ENCODE results near the gene DNAJB1. TPM values are rescaled to one million over a fixed set of nuclear protein-coding genes. Genes with fewer than 3 reads are reported as not detected.

DNAJB1 gene
- total RNA-seq, 1 experiment from 2014 or later: 54.5 TPM

GRCh38 chr19:14482172-14482941 is 35.8 kb downstream of the DNAJB1 start:
- Mint-ChIP-seq H3K9me3 (no peaks in the 10 kb centered on the region), H3K27me3 (ENCODE audit: low read depth) (no peaks in the 10 kb centered on the region), H3K27ac (no peak overlapping the region), H3K36me3 (peaks cover 19% of the 10 kb centered on the region), H3K4me1 (0 out of 2 replicates have a peak, but pooled peaks cover 2% of the 10 kb centered on the region), H3K4me3 (no peak overlapping the region)
- ChIA-PET POLR2A (no interaction called here), CTCF (interaction anchor here (0.5 to 4.7 kb wide), 5 partner anchors 10 to 120 kb away, joined by 3 to 48 read pairs (median 29); partner anchors contain the start of genes DNAJB1 and PKN1)
- DNase-seq (ENCODE audit: low spot score) (no peak), ATAC-seq (no peak)
- TF ChIP-seq ATF3 (CRISPR knock-in tag; conservative IDR thresholded peaks at IDR 0.05) (no peak), FOXK1 (CRISPR knock-in tag; IDR thresholded peaks at IDR 0.05) (no peak), ZNF396 (CRISPR knock-in tag; IDR thresholded peaks at IDR 0.05; ENCODE audit: borderline replicate concordance) (no peak), GRHL2 (CRISPR knock-in tag; IDR thresholded peaks at IDR 0.05; ENCODE audit: insufficient replicate concordance, severe bottlenecking) (no peak), NR3C1 (CRISPR knock-in tag; conservative IDR thresholded peaks at IDR 0.05; ENCODE audit: low read depth) (no peak), KAT7 (CRISPR knock-in tag; IDR thresholded peaks at IDR 0.05; ENCODE audit: borderline replicate concordance) (no peak), E2F5 (CRISPR knock-in tag; IDR thresholded peaks at IDR 0.05) (no peak), ZNF121 (CRISPR knock-in tag; IDR thresholded peaks at IDR 0.05) (no peak), HMGA2 (CRISPR knock-in tag; IDR thresholded peaks at IDR 0.05) (no peak), ZNF263 (CRISPR knock-in tag; IDR thresholded peaks at IDR 0.05; ENCODE audit: low read depth) (no peak), ARID4B (CRISPR knock-in tag; IDR thresholded peaks at IDR 0.05; ENCODE audit: borderline replicate concordance) (no peak), JUN (CRISPR knock-in tag; IDR thresholded peaks at IDR 0.05) (no peak), AFF4 (CRISPR knock-in tag; IDR thresholded peaks at IDR 0.05; ENCODE audit: borderline replicate concordance) (no peak)
- TF ChIP-seq, protein P1, sequence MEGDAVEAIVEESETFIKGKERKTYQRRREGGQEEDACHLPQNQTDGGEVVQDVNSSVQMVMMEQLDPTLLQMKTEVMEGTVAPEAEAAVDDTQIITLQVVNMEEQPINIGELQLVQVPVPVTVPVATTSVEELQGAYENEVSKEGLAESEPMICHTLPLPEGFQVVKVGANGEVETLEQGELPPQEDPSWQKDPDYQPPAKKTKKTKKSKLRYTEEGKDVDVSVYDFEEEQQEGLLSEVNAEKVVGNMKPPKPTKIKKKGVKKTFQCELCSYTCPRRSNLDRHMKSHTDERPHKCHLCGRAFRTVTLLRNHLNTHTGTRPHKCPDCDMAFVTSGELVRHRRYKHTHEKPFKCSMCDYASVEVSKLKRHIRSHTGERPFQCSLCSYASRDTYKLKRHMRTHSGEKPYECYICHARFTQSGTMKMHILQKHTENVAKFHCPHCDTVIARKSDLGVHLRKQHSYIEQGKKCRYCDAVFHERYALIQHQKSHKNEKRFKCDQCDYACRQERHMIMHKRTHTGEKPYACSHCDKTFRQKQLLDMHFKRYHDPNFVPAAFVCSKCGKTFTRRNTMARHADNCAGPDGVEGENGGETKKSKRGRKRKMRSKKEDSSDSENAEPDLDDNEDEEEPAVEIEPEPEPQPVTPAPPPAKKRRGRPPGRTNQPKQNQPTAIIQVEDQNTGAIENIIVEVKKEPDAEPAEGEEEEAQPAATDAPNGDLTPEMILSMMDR (IDR thresholded peaks at IDR 0.05): no peak

Data from WTC11 (cell line).